SIG-M5 (cell line): ENCODE data around the gene SAFB2.
"Not testable (repeated sequence)": the region's sequence is repeated elsewhere in the genome, so short reads cannot be mapped to it uniquely, and the experiment has no call there.

Experiments
- DNase-seq: peaks from one replicate; lab custom pipeline; 2025; lab: John Stamatoyannopoulos, UW

Gene SAFB2

DNA sequence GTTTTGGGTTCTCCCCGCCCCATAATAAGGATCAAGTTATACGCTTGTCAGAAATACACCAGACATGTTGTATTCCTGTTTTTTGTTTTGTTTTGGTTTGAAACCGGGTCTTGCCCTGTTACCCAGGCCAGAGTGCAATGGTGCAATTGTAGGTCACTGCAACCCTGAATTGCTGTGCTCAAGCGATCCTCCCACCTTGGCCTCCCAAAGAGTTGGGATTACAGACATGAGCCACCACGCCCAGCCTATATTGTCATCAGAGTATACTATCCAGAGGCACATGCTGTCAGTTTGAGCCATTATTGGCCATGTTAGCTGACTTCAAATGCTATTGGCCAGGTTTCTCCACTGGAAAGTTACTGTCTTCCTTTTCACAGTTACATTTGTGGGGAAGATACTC is 10.1 kb upstream of the SAFB2 start:
- DNase-seq, result no peak

GRCh38 chr19:5632241-5632612 is 9.7 kb upstream of the SAFB2 start:
- DNase-seq, result no peak

DNA sequence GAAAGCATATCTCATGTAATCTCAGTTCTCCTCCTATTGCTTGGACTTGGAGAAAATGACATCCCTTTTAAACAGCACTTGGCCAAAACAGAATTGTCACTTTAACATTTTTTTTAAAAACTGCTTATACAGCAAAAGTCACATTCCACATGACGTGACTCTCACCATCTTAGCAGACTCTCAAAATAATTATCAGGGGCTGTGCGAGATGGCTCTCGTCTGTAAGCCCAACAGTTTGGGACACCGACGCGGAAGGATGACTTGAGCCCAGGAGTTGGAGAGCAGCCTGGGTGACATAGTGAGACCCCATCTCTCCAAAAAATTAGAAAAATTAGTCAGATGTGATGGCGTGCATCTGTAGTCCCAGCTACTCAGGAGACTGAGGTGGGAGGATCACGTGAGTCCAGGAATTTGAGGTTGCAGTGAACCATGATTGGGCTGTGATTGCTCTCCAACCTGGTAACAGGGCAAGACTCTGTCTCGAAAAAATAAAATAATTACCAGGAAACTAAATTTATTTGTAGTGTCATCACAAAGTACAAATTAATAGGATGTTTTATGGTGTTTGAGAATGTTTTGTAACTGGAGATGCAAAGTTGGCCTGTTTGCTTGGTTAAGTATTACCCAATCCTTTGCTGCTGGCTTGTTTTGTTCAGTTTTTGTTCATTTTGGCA is 9.1 kb upstream of the SAFB2 start:
- no peak for DNase-seq

- no peak for DNase-seq
Observed at GRCh38 chr19:5628919-5629481, 6.4 kb upstream of the SAFB2 start.

DNA sequence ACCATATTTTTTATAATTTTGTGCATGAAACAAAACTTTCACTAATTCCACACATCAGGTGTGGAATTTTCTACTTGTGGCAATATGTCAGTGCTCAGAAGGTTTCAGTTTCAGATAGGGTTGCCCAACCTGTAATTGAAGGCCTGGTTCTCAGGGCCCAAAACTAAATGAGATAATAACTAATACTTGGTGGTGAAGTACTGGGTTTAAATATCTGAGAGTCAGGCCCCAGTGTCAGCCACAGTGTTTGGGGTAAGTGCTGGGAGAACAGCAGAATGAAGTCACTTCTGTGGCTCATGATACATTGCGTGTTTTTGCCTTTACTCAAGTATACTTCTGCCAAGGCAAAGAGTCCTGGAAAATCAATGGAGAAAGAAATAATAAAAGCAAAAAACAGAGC is 5.9 kb upstream of the SAFB2 start:
- DNase-seq, result no peak

GRCh38 chr19:5627395-5627904 is 4.9 kb upstream of the SAFB2 start:
- DNase-seq, result peak; percentile 74

- no peak for DNase-seq
Observed at GRCh38 chr19:5625641-5626040, 3.1 kb upstream of the SAFB2 start.

DNA sequence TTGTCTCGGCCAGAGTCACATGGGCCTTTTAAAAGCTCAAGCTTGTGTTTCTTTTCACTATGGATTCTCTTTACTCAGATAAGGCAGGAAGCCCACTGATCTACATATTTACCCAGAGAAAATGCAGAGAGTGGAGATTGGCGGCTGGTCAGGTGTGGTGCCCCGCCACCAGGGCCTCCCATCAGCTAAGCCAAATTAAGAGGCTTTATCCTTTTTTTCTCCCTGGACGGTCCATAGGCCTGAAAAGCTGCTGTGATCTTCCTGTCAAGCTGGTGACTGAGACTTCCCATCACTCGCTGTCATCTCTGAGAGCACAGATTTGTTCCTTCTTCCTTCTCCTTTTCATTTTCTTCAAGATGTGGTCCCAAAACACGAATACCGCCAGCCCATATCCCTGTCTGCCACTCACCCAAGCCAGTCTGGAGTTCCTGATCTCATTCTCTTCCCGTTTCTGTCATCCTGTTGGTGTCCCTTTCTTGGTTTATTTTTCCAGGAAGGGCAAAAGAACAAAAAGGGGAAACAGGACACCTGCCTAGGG is 2.2 kb upstream of the SAFB2 start:
- no peak for DNase-seq

DNA sequence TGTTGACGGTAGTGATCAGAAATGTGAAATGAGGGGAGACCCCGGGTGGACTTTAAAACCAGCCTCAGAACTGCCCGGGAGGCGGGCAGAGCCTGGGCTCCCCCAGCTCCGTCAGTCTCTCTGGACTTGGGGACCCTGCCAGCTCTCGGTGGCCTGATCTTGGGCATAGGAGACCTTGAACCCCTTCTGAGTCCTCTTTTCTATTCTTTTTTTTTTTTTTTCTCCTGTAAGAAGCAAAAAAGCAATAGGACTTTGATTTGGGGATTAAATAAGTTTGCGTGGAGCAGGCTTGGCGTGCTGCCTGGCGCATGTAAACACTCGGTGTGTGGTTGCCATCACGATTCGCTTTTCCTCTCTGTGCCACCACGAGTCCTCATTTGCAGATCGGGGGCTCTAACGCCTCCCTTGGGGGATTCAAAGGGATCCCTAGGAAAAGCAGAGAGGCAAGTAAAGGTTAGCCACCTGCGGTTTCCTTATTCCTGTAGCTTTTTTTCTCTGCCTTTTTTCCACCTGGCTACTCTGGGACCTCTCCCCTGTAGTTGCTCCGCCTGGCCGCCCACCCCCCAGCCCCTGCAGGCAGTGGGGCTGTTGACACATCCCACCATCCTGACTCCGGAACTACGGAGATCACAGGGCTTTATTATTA is 1.6 kb upstream of the SAFB2 start:
- no peak for DNase-seq

DNA sequence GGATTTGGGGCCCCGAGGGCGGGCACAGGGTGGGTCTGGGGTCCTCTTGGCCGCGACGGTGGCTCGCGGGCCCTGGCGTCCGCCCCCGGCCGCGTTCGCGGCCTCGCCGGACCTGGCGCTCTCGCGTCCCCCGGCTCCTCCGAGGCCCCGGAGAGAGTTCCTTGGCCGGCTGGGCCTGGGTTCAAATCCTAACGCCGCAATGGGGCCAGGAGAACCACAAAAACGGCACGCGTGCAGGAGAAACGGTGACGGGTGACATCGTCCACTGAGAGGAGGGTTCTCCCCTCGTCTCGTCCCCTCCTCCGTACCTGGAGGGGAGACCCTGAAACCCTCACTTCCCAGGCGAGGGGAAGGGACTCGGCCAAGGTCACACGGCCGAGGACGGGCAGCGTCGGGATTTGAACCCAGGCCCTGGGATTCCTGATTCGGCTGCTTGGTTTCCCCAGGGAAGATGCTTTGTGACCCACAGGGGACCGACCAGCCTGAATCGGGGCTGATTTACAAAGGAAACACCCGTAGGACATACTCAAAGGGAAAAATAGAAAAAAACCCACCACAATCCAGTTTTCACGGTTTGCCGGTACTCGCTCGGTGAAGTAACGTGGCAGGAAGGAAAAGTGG is 931 bp upstream of the SAFB2 start:
- DNase-seq, result no peak

- no peak for DNase-seq
Observed at GRCh38 chr19:5621945-5622464, 571 bp downstream of the SAFB2 start.

- DNase-seq, result no peak
Observed at GRCh38 chr19:5621311-5621944, 1.1 kb downstream of the SAFB2 start.

- DNase-seq, result no peak
Observed at GRCh38 chr19:5619946-5620345, 2.6 kb downstream of the SAFB2 start.

- no peak for DNase-seq
Observed at GRCh38 chr19:5618591-5618990, 4.0 kb downstream of the SAFB2 start.

DNA sequence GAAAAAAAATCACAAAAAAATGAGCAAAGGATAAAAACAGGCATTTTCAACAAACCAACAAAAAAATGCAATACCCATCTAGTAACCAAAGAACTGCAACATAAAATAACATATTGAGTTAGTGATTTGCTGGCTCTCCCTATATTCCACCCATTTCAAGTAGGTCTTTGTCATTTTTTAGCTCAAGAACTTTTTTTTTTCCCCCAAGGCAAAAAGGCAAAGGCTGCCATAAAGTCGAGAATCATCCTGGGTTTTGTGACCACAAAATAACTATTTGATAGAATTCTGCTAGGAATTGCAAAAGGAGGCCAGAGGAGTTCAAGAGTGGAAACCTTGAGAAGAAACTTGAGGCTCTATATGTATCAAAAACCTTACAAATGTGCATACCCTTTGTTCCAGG is 5.5 kb downstream of the SAFB2 start:
- no peak for DNase-seq

DNA sequence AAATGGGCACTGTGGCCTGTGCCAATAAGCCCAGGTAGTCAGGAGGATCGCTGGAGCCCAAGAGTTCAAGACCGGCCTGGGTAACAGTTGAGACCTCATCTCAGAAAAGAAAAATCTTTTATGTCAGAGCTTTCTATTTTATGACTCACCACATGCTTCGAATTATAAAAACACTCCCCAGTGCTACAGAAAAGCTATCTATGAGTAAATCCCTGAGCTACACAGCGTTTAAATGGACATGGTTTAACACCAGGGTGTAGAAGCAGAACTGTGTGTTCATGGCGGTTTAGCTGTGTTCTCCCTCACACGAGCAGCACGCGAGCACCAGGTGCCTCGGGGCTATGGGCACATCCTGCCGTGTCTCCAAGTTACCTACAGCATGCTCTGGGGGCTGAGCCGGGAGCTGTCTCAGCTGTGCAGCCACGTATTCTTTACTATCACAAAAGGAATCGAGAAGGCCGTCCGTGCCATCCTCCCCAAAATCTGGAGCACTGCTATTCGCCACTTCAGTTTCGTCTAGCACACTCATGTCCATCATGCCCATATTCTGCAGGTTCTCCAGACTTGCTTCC is 6.7 kb downstream of the SAFB2 start:
- no peak for DNase-seq

GRCh38 chr19:5612891-5613865 is 9.4 kb downstream of the SAFB2 start:
- DNase-seq, result no peak

DNA sequence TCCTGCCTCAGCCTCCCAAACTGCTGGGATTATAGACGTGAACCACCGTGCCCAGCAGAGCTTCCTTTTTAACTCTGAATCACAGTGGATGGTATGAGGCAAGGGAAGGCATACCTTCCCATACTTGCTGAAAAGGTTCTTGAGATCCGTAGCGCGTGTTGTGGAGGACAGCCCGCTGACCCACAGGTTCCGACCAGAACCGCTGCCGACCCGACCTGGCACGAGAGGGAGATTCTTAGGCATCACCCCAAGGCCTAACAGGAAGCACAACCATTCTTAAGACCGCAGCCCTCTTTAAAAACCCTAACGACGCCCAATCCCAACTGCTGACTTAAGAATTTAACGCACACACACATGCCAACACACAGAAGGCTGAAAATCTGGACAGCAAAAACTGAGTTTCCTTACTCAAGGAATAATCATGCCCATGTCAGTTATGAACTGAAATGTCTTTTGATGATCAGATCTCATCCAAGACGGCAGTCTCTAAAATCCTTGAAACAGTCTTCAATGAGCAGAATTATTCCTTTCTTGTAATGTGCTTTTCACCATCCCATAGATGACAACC is 12.6 kb downstream of the SAFB2 start:
- no peak for DNase-seq

DNA sequence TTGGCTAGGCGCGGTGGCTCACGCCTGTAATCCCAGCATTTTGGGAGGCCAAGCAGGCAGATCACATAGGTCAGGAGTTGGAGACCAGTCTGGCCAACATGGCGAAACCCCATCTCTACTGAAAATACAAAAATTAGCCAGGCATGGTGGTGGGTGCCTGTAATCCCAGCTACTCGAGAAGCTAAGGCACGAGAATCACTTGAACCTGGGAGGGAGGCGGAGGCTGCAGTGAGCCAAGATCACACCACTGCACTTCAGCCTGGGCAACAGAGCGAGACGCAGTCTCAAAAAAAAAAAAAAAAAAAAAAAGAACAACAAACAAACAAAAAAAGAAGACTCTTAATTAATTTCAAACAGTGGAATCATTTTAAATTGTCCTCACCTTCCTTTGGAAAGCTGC is 13.8 kb downstream of the SAFB2 start:
- DNase-seq, result not testable (repeated sequence)

DNA sequence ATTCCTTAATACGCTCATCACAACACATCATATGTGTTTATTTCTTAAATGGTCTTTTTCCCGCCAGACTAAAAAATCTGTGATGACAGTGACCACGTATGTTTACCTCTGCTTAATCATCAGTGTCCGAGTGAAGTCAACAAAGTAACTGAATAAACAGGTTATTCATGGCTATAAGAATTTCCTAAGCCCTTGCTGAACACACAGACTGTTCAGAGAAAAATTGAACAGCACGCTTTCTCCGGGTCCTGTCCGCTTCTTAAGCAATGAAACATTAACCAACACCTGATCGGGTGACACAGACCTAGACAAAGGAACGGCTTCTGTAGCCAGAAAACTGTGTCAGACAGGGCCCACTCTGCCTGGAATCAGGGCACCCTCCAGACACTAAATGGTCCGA is 14.3 kb downstream of the SAFB2 start:
- no peak for DNase-seq
